HG02571 (cell line): ENCODE data around the gene GCNT1.
"Not testable (repeated sequence)": the region's sequence is repeated elsewhere in the genome, so short reads cannot be mapped to it uniquely, and the experiment has no call there.

ENCODE experiments used
- ATAC-seq: cut with Tn5 transposase; IDR thresholded peaks from one replicate; pipeline ENCODE4 v1.9.1; 2021; ENCODE audit warnings: mild to moderate bottlenecking, moderate library complexity; ENCODE audit not compliant: unreplicated experiment

GCNT1 gene

DNA sequence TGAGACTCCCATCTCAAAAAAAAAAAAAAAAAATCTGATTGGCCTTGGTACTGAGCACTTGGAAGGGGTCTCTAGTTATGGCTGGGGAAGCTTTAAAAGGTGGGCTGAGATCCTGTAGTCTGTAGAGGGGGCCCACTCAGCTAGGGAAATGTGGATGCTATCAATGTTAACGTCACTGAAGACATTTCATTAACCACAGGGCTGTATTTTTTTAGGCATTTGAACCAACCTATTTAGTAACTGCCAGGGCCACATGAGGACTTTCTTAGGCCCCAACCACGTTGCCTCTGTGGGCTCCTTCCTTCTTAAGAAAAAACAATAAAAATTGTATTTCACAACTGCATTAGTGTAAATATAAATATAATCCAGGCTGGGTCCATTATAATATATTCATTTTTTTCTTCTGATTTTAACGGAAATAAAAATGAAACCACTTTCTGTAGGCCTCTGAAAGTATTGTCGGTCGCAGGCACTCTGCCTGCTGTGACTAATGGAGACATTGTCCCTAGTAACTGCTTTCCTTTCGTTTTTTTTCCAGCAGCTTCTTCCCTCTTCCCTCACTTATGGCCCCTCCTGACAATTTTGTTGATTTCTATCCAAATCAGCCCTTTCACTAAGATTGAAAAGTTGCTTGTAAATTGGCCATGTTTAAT lies 71.6 kb downstream of the GCNT1 start:
- no peak for ATAC-seq

DNA sequence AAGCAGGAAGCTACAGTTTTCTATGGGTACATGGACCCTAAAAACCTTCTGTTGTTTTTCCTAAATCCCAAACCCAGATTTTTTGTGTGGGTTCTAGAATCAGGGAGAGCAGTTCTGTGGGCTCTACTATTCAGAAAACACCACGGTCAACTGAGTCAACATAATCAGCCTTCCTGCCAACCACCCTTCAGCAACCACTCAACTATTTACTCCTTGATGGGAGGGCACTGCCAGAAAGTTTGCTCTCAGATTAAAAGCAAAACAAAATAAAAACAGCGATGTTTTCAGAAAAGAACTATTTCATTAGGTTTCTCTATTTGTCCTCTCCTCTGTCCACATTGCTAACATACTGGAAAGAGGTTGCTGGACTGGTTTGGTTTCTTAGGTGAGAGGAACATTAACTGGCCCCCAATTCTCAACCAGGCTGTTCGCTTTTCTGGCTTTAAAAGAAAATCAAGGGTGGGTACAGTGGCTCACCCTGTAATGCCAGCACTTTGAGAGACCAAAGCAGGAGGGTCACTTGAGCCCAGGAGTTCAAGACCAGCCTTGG lies 72.3 kb downstream of the GCNT1 start:
- no peak for ATAC-seq

DNA sequence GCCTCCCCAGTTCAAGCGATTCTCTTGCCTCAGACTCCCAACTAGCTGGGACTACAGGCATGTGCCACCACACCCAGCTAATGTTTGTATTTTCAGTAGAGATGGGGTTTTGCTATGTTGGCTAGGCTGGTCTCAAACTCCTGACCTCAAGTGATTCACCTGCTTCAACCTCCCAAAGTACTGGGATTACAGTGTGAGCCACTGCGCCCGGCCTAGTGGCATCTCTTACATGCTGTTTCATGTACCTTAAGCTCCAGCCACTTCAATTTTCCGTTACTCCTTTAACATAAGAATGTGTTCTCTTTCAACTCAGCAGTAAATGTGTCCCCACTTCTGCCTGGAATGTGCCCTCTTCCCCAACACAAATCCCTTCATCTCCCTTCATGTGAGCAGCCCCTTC lies 73.9 kb downstream of the GCNT1 start:
- not testable (repeated sequence) for ATAC-seq

DNA sequence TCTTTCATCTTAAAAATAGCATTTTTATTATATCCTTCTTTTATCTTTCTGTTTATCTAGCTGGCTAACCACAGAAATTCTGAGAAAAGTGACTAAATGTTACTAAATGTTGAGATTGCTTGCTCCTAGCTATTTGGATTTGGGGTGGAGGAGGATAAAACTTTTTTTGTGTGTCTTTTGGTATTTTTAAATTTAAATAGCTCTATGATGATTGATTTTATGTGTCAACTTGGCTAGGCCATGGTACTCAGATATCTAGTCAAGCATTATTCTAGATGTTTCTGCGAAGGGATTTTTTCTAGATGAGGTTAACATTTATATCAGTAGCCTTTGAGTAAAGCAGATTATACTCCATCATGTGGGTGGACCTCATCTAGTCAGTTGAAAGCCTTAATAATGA lies 75.0 kb downstream of the GCNT1 start:
- ATAC-seq = no peak

DNA sequence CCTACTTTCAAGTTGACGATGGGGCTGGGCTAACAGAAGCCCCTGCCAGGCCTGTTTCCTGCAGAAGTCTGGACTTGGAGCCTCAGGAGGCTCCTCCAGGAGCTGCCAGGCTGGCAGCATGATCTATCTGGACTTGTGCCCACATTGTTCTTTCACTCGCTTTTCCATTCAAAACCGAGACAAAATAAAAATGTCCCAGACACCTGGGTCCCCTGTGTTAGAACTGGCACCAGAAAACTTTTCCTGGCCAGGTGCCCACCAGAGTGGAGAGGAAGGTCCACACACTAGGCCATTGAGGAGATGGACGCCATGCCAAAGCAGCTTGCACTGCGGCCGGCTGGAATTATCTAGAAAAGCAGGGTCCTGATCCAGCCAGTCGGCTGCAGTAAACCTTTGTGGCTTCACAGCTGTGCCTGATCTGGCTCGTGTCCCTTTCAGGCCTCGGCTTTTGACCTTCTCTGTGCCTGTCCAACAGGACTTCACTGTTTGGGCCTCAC lies 78.2 kb downstream of the GCNT1 start:
- no peak for ATAC-seq

DNA sequence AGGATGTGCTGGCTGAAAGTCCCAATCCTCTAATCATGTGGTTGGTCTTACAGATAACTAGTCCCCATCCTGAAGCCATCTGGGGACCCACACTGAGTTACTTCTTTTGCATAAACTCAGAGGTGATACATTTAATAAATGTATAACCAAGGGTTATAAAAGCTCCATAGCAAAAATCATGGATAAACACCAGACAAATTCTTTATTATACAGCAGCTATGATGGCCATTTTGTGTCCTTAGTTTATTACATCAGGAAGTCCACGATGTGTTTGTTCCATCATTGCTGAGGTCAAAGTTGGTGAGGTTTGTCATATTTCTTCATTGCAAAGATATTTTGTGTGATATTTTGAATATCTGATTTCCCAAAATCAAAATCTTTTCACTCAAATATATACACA lies 80.2 kb downstream of the GCNT1 start:
- ATAC-seq = no peak

DNA sequence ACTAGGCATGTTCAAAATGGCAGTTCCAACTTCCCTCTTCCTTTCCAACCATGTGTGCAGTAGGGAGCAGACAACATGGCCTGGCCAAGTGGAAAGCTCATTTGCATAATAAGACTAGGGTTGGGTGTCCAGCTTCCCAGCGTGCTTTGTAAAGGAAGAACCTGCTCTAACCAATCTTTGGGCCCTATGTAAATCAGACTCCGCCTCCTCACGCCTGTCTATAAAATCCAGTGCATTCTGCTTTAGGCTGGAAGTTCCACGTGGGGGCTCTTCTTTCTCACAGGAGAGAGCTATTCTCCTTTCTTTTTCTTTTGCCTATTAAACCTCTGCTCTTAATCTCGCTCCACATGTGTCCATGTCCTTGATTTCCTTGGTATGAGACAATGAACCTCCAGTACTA lies 83.4 kb downstream of the GCNT1 start:
- no peak for ATAC-seq

DNA sequence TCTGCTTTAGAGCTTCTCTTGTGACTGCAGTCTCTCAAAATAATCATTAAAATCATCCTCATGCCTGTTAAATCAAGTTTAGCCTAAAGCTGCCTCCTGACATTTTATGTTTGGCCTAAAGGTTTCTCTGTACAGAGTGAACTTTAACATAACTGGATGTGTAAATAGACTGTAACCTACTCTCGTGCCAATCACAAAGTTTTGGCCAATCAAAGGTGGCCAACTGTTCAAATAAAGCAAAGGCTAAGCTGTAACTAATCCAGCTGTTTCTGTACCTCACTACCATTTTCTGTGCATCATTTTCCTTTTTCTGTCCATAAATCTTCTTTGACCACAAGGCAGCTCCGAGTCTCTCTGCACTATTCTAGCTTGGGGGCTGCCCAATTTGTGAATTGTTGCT lies 86.2 kb downstream of the GCNT1 start:
- ATAC-seq = no peak

DNA sequence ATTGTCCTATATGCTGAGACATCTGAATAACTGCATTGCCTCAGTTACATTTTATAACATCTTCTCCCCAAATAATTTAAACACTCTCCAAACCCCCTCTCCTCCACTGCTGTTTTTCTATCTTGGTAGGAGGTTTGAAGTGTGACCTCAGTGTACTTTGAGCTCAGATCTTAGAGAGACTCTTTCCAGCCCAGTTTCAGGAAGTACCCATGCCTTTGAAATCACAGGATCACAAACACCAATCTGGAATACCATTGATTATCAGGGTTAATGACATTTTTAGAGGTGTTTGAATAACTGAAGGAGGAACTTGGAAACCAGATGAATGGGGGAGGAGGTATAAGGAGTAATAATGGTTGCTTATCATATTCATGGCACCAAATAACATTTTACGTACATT lies 93.2 kb downstream of the GCNT1 start:
- ATAC-seq = no peak

DNA sequence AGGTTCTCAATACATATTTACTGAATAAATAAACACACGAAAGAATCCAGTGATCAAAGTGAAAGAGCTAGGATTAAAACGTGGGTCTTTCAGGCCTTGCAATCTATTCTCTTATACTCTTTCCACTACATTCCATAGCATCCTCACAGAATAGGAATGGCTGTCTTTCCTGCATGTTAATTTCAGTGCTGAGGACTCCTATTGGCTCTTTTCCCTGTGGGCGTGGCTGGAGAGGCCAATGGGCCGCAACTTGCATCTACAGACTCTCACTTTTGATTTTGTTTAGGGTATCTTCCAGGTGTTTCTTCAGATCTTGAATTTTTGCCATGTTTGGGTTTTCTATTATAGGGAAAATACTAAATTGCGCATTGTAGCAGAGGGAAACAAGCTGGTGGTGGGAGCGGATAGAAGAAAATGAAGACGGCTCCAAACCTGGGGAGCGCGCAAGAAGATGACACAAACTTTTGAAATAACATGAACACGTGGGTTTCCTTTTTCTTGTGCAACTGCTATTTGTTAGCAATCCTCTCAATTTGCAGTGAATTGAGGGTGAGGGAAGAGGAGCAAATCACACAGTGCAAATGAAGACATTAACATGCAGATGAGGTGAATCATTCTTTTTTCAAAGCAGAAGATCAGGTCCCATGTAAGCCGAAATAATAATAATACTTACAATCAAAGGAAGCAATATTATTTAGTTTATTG lies 93.9 kb downstream of the GCNT1 start:
- ATAC-seq = no peak

DNA sequence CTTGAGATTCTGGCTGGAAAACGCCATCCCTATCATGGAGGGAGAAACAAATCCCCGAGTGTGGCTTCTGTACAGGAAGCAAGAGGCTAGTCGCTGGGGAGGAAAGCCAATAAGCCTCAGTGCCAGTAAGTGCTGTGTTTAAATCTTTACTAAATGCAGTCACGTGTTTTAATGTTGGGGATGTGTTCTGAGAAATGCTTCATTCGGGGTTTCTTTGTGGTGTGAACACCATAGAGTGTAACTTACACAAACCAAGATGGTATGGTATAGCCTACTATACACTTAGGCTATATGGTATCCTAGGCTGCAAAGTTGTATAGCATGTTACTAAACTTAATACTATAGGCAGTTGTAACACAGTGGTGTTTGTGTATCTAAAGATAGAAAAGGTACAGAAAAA lies 94.7 kb downstream of the GCNT1 start:
- no peak for ATAC-seq
